ENCODE results near the gene HTR5A. TPM values are rescaled to one million over a fixed set of nuclear protein-coding genes. Genes with fewer than 3 reads are reported as not detected.

The HTR5A gene
- total RNA-seq, 4 donors from 2014 or later: not detected

DNA sequence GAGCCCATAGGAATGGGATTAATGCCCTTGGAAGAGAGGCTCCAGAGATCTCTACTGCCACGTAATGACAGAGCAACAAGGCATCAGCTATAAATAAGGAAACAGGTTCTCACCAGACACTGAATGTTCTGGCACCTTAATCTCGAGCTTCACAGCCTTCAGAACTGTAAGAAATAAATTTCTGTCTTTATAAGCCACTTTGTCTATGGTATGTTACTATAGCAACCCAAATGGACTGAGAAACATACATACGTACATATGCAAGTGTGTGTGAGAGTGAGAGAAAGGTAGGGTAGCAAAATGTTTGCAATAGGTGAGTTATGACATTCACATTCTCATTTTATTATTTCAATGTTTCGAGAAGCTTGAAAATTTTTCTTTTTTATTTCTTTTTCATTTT is 22.1 kb upstream of the HTR5A start:
- TF ChIP-seq, protein P1, sequence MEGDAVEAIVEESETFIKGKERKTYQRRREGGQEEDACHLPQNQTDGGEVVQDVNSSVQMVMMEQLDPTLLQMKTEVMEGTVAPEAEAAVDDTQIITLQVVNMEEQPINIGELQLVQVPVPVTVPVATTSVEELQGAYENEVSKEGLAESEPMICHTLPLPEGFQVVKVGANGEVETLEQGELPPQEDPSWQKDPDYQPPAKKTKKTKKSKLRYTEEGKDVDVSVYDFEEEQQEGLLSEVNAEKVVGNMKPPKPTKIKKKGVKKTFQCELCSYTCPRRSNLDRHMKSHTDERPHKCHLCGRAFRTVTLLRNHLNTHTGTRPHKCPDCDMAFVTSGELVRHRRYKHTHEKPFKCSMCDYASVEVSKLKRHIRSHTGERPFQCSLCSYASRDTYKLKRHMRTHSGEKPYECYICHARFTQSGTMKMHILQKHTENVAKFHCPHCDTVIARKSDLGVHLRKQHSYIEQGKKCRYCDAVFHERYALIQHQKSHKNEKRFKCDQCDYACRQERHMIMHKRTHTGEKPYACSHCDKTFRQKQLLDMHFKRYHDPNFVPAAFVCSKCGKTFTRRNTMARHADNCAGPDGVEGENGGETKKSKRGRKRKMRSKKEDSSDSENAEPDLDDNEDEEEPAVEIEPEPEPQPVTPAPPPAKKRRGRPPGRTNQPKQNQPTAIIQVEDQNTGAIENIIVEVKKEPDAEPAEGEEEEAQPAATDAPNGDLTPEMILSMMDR (IDR thresholded peaks at IDR 0.05; ENCODE audit: low read depth): no peak

DNA sequence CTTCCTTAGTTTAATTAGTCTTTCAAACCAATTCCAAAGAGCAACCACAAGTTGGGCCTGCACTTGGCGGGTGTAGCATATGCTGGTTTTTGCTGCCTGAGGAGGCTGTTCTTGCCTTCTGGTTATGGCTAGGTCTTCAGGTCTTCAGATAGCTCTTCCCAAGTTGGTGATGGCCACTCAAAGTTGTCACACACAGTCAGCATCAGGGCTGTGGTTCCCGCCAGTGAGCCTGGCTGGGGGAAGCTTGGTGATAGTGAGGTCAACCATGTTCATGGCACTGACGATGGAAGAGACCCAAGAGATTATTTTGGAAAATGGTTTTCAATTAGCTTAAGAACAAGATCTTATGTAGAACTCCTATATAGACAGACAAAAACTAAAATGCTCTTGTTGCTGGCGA is 18.8 kb upstream of the HTR5A start:
- TF ChIP-seq, protein P1 (IDR thresholded peaks at IDR 0.05; ENCODE audit: low read depth): no peak

DNA sequence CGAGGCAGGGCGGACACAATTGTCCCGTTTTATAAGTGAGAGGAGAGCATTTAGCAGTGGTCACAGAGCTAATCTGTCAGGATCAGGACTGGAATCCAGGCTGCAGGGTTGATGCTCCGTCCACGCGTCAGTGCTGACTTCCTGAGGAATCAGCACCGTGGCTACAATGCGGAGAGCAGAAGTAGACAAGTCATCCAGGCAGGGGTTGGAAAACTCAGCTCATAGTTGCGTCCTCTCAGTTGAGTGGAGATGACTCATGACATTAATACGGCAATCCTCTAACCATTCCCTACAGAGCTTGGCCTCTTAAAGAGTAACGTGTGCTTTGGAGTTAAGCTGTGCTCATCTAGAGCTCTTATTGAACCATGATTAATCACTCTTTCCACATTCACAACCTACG is 17.1 kb upstream of the HTR5A start:
- TF ChIP-seq, protein P1 (IDR thresholded peaks at IDR 0.05; ENCODE audit: low read depth): no peak

DNA sequence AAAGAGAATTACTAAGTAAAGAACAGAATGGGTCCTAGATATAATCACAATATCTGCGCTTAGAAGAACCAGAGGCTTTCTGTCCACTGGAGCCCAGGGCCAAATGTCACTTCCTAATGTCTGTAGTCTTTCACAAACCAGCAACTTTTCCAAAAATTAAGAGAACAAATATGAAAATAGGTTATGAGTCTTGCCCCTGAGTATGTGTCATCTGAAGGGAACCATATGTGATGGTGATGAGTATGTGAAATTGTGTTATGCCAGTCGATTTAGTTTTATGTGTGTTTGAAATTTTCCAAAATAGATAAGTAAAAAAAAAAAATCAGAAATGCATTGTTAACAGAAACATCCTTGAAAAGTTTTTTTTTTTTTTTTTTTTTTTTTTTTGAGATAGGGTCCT is 15.4 kb upstream of the HTR5A start:
- TF ChIP-seq, protein P1 (IDR thresholded peaks at IDR 0.05; ENCODE audit: low read depth): no peak

DNA sequence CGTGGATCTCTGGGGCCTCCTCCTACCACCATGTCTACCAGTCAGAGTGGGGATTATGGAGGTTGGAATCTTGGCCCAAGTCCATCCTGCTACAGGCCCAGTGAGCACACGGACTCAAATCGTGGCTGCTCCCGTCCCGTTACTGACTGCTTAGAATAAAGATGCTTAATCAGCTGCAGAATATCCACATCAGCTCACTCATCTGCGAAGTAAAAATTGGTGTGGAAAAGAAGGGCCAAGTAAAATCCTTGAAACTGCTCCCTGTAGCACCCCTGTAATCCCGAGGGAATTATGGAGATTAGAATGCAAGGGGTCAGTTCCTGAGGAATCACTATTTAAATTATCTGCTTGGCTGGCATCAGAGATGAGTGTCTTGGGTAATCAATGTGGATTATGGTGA is 13.0 kb upstream of the HTR5A start:
- TF ChIP-seq, protein P1 (IDR thresholded peaks at IDR 0.05; ENCODE audit: low read depth): no peak

DNA sequence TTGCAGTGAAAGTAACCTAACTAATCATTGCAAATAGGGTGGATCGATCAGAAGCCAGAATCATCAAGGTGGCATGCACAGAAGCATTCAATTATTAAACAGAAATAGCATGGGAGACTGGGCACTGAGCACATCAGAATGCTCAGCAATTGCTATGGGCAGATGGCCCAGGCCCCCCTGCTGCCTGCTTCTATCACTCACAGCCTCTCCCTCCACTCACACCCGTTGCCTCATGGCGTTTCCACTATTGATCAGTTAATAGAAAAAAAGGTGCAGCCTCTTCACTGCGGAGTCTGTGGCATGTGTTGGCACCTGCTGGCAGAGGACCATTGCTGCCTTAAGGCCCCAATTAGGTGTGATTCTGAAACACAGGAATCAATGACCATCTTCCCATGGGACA is 11.2 kb upstream of the HTR5A start:
- TF ChIP-seq, protein P1 (IDR thresholded peaks at IDR 0.05; ENCODE audit: low read depth): no peak

DNA sequence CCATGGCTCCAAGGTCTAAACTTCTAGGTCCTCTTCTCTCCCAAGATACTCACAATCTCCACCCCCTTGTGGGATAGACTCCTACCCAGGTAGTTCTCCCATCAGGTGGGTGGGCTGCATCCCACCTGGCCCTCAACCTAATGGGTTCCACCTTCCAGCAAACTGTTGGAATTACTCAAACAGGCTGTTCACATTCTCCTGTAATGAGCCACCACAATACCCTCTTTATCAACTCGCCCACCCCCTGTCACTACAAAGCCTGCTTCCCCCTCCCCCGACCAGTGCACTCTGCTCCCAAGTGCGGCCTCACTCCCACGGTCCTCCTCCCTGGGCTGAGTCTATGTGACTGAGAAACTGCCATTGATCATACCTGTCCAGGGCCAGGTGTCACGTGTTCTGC is 10.4 kb upstream of the HTR5A start:
- TF ChIP-seq, protein P1 (IDR thresholded peaks at IDR 0.05; ENCODE audit: low read depth): no peak
